HepG2 (cell line): Measurements from ENCODE around the gene DHX8. TPM values are rescaled to one million over a fixed set of nuclear protein-coding genes. Genes with fewer than 3 reads are reported as not detected.
A peak's percentile ranks its signal among the peaks of the same experiment; 100 is the strongest.

Source experiments
- CAMTA2 ChIP-seq: sonication (generic); formaldehyde crosslinking; IDR thresholded peaks from 2 replicates; pipeline ENCODE4 v1.4.0; 2020; ENCODE audit warnings: mild to moderate bottlenecking, missing genetic modification reagents, borderline replicate concordance
- HNF4A ChIP-seq: sonication (generic); formaldehyde crosslinking; IDR thresholded peaks from 2 replicates; pipeline ENCODE4 v1.4.0; 2020; ENCODE audit warnings: missing genetic modification reagents
- HOXA3 ChIP-seq: sonication (generic); formaldehyde crosslinking; IDR thresholded peaks from 2 replicates; pipeline ENCODE4 v1.5.0; 2020; ENCODE audit warnings: missing genetic modification reagents
- LCORL ChIP-seq, 2 experiments: fragments of 450-650 bp in 1 of 2; sonication (generic) in 1 of 2; formaldehyde crosslinking in 1 of 2; IDR thresholded peaks; 2 replicates each; pipeline versions ENCODE4 v1.5.0 to v1.6.1; 2017 to 2020; ENCODE audit warnings: antibody characterized with exemption in 1 of 2, missing genetic modification reagents in 1 of 2
- NFIB ChIP-seq: sonication (generic); formaldehyde crosslinking; IDR thresholded peaks from 2 replicates; pipeline ENCODE4 v1.9.0; 2021; ENCODE audit warnings: missing genetic modification reagents, mild to moderate bottlenecking, borderline replicate concordance
- NKX3-1 ChIP-seq: sonication (generic); formaldehyde crosslinking; IDR thresholded peaks from 2 replicates; pipeline ENCODE4 v1.5.0; 2020; ENCODE audit warnings: missing genetic modification reagents
- NPAS2 ChIP-seq: sonication (generic); formaldehyde crosslinking; IDR thresholded peaks from 2 replicates; pipeline ENCODE4 v1.8.0; 2022; ENCODE audit warnings: mild to moderate bottlenecking, missing genetic modification reagents, borderline replicate concordance
- PCBP1 ChIP-seq: fragments of 200-400 bp; formaldehyde crosslinking; IDR thresholded peaks from 2 replicates; pipeline ENCODE4 v1.6.1; 2017; ENCODE audit warnings: mild to moderate bottlenecking, low read depth, low read length, borderline replicate concordance
- SYNCRIP ChIP-seq: fragments of 200-400 bp; formaldehyde crosslinking; IDR thresholded peaks from 2 replicates; pipeline ENCODE4 v1.6.1; 2018; ENCODE audit warnings: mild to moderate bottlenecking, low read depth, low read length; ENCODE audit not compliant: insufficient read depth
- ZBTB38 ChIP-seq: sonication (generic); formaldehyde crosslinking; IDR thresholded peaks from 2 replicates; pipeline ENCODE4 v1.5.1; 2020; ENCODE audit warnings: mild to moderate bottlenecking, missing genetic modification reagents
- ZNF10 ChIP-seq: sonication (generic); formaldehyde crosslinking; IDR thresholded peaks from 2 replicates; pipeline ENCODE4 v1.4.0; 2020; ENCODE audit warnings: mild to moderate bottlenecking, low read depth, missing genetic modification reagents, borderline replicate concordance
- ZNF30 ChIP-seq: sonication (generic); formaldehyde crosslinking; IDR thresholded peaks from 2 replicates; pipeline ENCODE4 v1.5.0; 2020; ENCODE audit warnings: mild to moderate bottlenecking, missing genetic modification reagents
- ZNF543 ChIP-seq: sonication (generic); formaldehyde crosslinking; IDR thresholded peaks from 2 replicates; pipeline ENCODE4 v1.4.0; 2020; ENCODE audit warnings: mild to moderate bottlenecking, missing genetic modification reagents
- ZNF549 ChIP-seq: sonication (generic); formaldehyde crosslinking; IDR thresholded peaks from 2 replicates; pipeline ENCODE4 v1.5.0; 2020; ENCODE audit warnings: missing genetic modification reagents
- ZNF577 ChIP-seq: sonication (generic); formaldehyde crosslinking; IDR thresholded peaks from 2 replicates; pipeline ENCODE4 v1.4.0; 2020; ENCODE audit warnings: mild to moderate bottlenecking, low read depth, missing genetic modification reagents, borderline replicate concordance
- ZNF850 ChIP-seq: sonication (generic); formaldehyde crosslinking; conservative IDR thresholded peaks from 2 replicates; pipeline ENCODE4 v1.9.0; 2021; ENCODE audit warnings: mild to moderate bottlenecking, missing genetic modification reagents
- ZZZ3 ChIP-seq: sonication (generic); formaldehyde crosslinking; IDR thresholded peaks from 2 replicates; pipeline ENCODE4 v1.4.0; 2020; ENCODE audit warnings: missing genetic modification reagents, mild to moderate bottlenecking, borderline replicate concordance
- polyA plus RNA-seq, 8 experiments: library from polyadenylated mRNA; depleted of rRNA in 3 of 8; stranded (reverse) in 7 of 8; unstranded in 1 of 8; fragments of >200 nt; fragmentation: Illumina TruSeq in 4 of 8; extraction: Trizol in 4 of 8; gene quantifications; 2 replicates each; pipeline versions ENCODE4 v1.2.1 to v1.2.3, GENCODE V29; 2011 to 2016; ENCODE audit warnings: low read depth in 4 of 8, missing spikeins in 1 of 8, mixed read lengths in 1 of 8; ENCODE audit not compliant: insufficient read depth in 1 of 8
- total RNA-seq, 5 experiments: library from RNA; depleted of rRNA; stranded (reverse); fragments of >200 nt; fragmentation: Illumina TruSeq; extraction: Trizol; gene quantifications; 2 replicates each; pipeline ENCODE4 v1.2.3, GENCODE V29; 2016; ENCODE audit warnings: low read depth in 1 of 5
- TF ChIP-seq, protein P1 (sequence below): sonication (generic); formaldehyde crosslinking; IDR thresholded peaks from 2 replicates; pipeline ENCODE4 v1.5.0; 2020; ENCODE audit warnings: missing genetic modification reagents
- TF ChIP-seq, protein P2 (sequence below): IDR thresholded peaks from 2 replicates; pipeline ENCODE4 v1.6.1; 2018; ENCODE audit warnings: missing genetic modification reagents
- TF ChIP-seq, protein P3 (sequence below): IDR thresholded peaks from 2 replicates; pipeline ENCODE4 v1.6.1; 2016; ENCODE audit warnings: missing genetic modification reagents, missing compliant biosample characterization
- TF ChIP-seq, protein P4 (sequence below): sonication (generic); formaldehyde crosslinking; IDR thresholded peaks from 2 replicates; pipeline ENCODE4 v1.4.0; 2020; ENCODE audit warnings: missing genetic modification reagents
- TF ChIP-seq, protein P5 (sequence below): sonication (generic); formaldehyde crosslinking; IDR thresholded peaks from 2 replicates; pipeline ENCODE4 v1.5.0; 2020; ENCODE audit warnings: mild to moderate bottlenecking, missing genetic modification reagents, borderline replicate concordance

Gene DHX8
- total and polyA plus RNA-seq, 2 of the 13 experiments (the other 11 are each of a cell fraction or from before 2014, with no cell fraction given): 24.8 to 48.9 TPM

DNA sequence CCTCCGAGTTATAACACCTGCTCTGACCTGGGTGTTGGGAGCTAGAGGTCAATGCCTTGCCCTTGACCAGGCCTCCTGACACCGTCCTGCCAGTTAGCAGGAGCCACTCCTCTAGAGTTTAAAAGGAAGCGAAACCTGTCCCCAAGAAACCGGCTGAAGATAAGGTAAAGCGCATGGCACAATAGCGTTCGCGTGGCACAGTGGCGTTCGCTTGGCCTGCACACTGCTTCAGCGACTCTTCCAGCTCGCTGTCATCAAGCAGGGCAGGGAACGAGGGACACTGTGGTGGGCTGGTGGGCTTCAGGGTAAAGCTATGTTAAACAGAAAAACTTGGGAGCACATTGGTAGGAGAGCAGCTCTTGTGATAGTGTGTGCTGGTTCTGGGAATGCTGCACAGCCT lies 90.6 kb downstream of the DHX8 start (continued):
- TF ChIP-seq, protein P1, sequence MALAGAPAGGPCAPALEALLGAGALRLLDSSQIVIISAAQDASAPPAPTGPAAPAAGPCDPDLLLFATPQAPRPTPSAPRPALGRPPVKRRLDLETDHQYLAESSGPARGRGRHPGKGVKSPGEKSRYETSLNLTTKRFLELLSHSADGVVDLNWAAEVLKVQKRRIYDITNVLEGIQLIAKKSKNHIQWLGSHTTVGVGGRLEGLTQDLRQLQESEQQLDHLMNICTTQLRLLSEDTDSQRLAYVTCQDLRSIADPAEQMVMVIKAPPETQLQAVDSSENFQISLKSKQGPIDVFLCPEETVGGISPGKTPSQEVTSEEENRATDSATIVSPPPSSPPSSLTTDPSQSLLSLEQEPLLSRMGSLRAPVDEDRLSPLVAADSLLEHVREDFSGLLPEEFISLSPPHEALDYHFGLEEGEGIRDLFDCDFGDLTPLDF (CRISPR knock-in tag): no peak
- TF ChIP-seq ZNF10 (CRISPR knock-in tag) (no peak), ZNF850 (no peak), ZNF30 (CRISPR knock-in tag) (0 out of 2 replicates have a peak, but pooled peaks have one; percentile 15), LCORL (IDR thresholded peaks at IDR 0.05) (no peak), LCORL (CRISPR knock-in tag; IDR thresholded peaks at IDR 0.05) (0 out of 2 replicates have a peak, but pooled peaks have one; percentile 1), ZBTB38 (CRISPR knock-in tag) (peak; percentile 98), HOXA3 (CRISPR knock-in tag) (peak; percentile 11; the same call in 1 of the 2 replicates), SYNCRIP (no peak), CAMTA2 (CRISPR knock-in tag) (no peak), ZNF549 (no peak), PCBP1 (no peak), ZNF543 (CRISPR knock-in tag) (no peak), ZNF577 (no peak), HNF4A (CRISPR knock-in tag) (no peak), NKX3-1 (CRISPR knock-in tag) (no peak), NFIB (no peak), ZZZ3 (CRISPR knock-in tag) (no peak), NPAS2 (no peak)
- TF ChIP-seq, protein P2, sequence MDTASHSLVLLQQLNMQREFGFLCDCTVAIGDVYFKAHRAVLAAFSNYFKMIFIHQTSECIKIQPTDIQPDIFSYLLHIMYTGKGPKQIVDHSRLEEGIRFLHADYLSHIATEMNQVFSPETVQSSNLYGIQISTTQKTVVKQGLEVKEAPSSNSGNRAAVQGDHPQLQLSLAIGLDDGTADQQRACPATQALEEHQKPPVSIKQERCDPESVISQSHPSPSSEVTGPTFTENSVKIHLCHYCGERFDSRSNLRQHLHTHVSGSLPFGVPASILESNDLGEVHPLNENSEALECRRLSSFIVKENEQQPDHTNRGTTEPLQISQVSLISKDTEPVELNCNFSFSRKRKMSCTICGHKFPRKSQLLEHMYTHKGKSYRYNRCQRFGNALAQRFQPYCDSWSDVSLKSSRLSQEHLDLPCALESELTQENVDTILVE: no peak
- TF ChIP-seq, protein P3, sequence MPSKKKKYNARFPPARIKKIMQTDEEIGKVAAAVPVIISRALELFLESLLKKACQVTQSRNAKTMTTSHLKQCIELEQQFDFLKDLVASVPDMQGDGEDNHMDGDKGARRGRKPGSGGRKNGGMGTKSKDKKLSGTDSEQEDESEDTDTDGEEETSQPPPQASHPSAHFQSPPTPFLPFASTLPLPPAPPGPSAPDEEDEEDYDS (CRISPR knock-in tag): no peak
- TF ChIP-seq, protein P4, sequence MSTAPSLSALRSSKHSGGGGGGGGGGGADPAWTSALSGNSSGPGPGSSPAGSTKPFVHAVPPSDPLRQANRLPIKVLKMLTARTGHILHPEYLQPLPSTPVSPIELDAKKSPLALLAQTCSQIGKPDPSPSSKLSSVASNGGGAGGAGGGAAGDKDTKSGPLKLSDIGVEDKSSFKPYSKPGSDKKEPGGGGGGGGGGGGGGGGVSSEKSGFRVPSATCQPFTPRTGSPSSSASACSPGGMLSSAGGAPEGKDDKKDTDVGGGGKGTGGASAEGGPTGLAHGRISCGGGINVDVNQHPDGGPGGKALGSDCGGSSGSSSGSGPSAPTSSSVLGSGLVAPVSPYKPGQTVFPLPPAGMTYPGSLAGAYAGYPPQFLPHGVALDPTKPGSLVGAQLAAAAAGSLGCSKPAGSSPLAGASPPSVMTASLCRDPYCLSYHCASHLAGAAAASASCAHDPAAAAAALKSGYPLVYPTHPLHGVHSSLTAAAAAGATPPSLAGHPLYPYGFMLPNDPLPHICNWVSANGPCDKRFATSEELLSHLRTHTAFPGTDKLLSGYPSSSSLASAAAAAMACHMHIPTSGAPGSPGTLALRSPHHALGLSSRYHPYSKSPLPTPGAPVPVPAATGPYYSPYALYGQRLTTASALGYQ: no peak
- TF ChIP-seq, protein P5, sequence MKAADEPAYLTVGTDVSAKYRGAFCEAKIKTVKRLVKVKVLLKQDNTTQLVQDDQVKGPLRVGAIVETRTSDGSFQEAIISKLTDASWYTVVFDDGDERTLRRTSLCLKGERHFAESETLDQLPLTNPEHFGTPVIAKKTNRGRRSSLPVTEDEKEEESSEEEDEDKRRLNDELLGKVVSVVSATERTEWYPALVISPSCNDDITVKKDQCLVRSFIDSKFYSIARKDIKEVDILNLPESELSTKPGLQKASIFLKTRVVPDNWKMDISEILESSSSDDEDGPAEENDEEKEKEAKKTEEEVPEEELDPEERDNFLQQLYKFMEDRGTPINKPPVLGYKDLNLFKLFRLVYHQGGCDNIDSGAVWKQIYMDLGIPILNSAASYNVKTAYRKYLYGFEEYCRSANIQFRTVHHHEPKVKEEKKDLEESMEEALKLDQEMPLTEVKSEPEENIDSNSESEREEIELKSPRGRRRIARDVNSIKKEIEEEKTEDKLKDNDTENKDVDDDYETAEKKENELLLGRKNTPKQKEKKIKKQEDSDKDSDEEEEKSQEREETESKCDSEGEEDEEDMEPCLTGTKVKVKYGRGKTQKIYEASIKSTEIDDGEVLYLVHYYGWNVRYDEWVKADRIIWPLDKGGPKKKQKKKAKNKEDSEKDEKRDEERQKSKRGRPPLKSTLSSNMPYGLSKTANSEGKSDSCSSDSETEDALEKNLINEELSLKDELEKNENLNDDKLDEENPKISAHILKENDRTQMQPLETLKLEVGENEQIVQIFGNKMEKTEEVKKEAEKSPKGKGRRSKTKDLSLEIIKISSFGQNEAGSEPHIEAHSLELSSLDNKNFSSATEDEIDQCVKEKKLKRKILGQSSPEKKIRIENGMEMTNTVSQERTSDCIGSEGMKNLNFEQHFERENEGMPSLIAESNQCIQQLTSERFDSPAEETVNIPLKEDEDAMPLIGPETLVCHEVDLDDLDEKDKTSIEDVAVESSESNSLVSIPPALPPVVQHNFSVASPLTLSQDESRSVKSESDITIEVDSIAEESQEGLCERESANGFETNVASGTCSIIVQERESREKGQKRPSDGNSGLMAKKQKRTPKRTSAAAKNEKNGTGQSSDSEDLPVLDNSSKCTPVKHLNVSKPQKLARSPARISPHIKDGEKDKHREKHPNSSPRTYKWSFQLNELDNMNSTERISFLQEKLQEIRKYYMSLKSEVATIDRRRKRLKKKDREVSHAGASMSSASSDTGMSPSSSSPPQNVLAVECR (CRISPR knock-in tag): peak; percentile 34; the same call in 1 of the 2 replicates
- TF ChIP-seq, all 625 proteins: peak for 38
